ENCODE results near the gene RAB3IL1. TPM values are rescaled to one million over a fixed set of nuclear protein-coding genes. Genes with fewer than 3 reads are reported as not detected.
A peak's percentile ranks its signal among the peaks of the same experiment; 100 is the strongest.

The RAB3IL1 gene
- total and polyA plus RNA-seq, 9 of the 15 experiments (the other 6 are each of a cell fraction or from before 2014, with no cell fraction given) = 0.15 to 42.6 (median 15.5) TPM

DNA sequence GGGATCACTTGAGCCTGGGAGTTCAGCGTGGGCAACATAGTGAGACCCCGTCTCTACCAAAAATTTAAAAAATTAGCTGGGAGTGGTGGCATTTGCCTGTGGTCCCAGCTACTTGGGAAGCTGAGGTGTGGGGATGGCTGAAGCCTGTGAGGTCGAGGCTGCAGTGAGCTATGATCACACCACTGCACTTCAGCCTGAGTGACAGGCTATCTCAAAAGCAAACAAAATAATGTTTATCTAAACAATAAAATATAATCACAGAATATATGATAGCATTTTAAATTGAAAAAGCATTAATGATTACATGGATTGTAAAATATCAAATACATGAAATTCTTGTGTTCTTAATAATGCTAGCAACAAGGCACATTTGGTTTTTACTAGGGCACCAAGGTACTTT lies 35.5 kb upstream of the RAB3IL1 start:
- Histone ChIP-seq H2AFZ (ENCODE audit: low read depth, low read length) (no peak overlapping the region), H3K4me2 (ENCODE audit: insufficient read depth, low read length) (no peak overlapping the region), H3K4me3 (no peak overlapping the region), H3K27me3 (ENCODE audit: control insufficient read depth in 2 of 2, insufficient read depth in 2 of 2, low read length in 2 of 2) (no peaks in the 10 kb centered on the region), H3K27ac (ENCODE audit: extremely low read depth, low read depth, low read length) (no peak overlapping the region), H3K79me2 (ENCODE audit: control insufficient read depth, insufficient read depth, low read length) (no peaks in the 10 kb centered on the region), H4K20me1 (replicated peaks; ENCODE audit: control insufficient read depth, insufficient read depth, low read length) (no peaks in the 10 kb centered on the region), H3K9ac (ENCODE audit: insufficient read depth in 1 of 2, low read depth in 2 of 2, low read length in 2 of 2) (no peak overlapping the region), H3K4me1 (replicated peaks in 1 of 2; ENCODE audit: control insufficient read depth in 2 of 2, insufficient read depth in 2 of 2, low read length in 2 of 2) (peaks cover 28 to 40% of the 10 kb centered on the region in 2 experiments), H3K9me1 (ENCODE audit: control insufficient read depth, insufficient read depth, low read length) (no peaks in the 10 kb centered on the region), H3K9me3 (replicated peaks; ENCODE audit: control insufficient read depth, insufficient read depth, low read depth, low read length) (no peaks in the 10 kb centered on the region), H3K36me3 (ENCODE audit: control insufficient read depth, insufficient read depth, low read length) (no peaks in the 10 kb centered on the region)
- ATAC-seq (no peak), DNase-seq (ENCODE audit: extremely low read depth in 1 of 4, low spot score in 3 of 4) (no peak), FAIRE-seq (no peak)
- in situ Hi-C loops (cut with MboI) (loop anchor here (5.0 kb wide), 1 partner anchor 156 kb away; no protein-coding TSS in a partner anchor), intact Hi-C loops (cut with micrococcal nuclease) (no loop called here)
- BruUV-seq (replicated peaks) = no TSS peak
- no peak for TF ChIP-seq MCM2 (IDR thresholded peaks at IDR 0.05; ENCODE audit: low read depth)
- TF ChIP-seq, protein P1, sequence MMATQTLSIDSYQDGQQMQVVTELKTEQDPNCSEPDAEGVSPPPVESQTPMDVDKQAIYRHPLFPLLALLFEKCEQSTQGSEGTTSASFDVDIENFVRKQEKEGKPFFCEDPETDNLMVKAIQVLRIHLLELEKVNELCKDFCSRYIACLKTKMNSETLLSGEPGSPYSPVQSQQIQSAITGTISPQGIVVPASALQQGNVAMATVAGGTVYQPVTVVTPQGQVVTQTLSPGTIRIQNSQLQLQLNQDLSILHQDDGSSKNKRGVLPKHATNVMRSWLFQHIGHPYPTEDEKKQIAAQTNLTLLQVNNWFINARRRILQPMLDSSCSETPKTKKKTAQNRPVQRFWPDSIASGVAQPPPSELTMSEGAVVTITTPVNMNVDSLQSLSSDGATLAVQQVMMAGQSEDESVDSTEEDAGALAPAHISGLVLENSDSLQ (IDR thresholded peaks at IDR 0.05) = peak; percentile 57
- TF ChIP-seq KLF16 (IDR thresholded peaks at IDR 0.05) = no peak
- TF ChIP-seq, protein P2, sequence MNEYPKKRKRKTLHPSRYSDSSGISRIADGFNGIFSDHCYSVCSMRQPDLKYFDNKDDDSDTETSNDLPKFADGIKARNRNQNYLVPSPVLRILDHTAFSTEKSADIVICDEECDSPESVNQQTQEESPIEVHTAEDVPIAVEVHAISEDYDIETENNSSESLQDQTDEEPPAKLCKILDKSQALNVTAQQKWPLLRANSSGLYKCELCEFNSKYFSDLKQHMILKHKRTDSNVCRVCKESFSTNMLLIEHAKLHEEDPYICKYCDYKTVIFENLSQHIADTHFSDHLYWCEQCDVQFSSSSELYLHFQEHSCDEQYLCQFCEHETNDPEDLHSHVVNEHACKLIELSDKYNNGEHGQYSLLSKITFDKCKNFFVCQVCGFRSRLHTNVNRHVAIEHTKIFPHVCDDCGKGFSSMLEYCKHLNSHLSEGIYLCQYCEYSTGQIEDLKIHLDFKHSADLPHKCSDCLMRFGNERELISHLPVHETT (CRISPR knock-in tag; conservative IDR thresholded peaks at IDR 0.05 in 1 of 2, IDR thresholded peaks at IDR 0.05 in 1 of 2) = no peak
- 85% methylated on average over 3 of the region's 3 CpGs for WGBS (ENCODE audit: insufficient coverage, low coverage, missing lambda C conversion rate)
- POLR2A ChIA-PET = interaction anchor here (0.6 to 14.1 kb wide), 4 partner anchors 11 to 93 kb away, joined by 3 to 327 read pairs (median 4); partner anchors contain the start of gene FTH1
- CTCF ChIA-PET (ENCODE audit: low intra/inter-chr PET ratio) = no interaction called here

All from K562 (cell line).